Ovary (tissue), 9 donors: ENCODE data around the gene COMMD8. TPM values are rescaled to one million over a fixed set of nuclear protein-coding genes. Genes with fewer than 3 reads are reported as not detected.

Experiments
- DNase-seq, 5 donors: peaks; one replicate each; pipeline ENCODE4 v3.0.0-alpha.2; 2019 to 2020
- H3K27ac ChIP-seq, 2 donors: fragments of 200-600 bp; one replicate each; pipeline versions ENCODE4 v1.5.1 to v1.8.0; 2019 to 2022
- H3K27me3 ChIP-seq: fragments of 200-600 bp; one replicate; pipeline ENCODE4 v1.8.0; 2022
- H3K36me3 ChIP-seq: fragments of 200-600 bp; sonication (generic); one replicate; pipeline ENCODE4 v1.5.1; 2019
- H3K4me1 ChIP-seq: one replicate; pipeline ENCODE4 v1.8.1; 2013; ENCODE audit warnings: mild to moderate bottlenecking, moderate library complexity; ENCODE audit not compliant: insufficient read depth
- H3K4me3 ChIP-seq: fragments of 200-600 bp; sonication (generic); one replicate; pipeline ENCODE4 v1.5.1; 2017
- H3K9me3 ChIP-seq, 2 donors: fragments of 200-600 bp in 1 of 2; sonication (generic) in 1 of 2; one replicate each; pipeline versions ENCODE4 v1.5.1 to v1.8.1; 2013 to 2019; ENCODE audit warnings: mild to moderate bottlenecking in 1 of 2, moderate library complexity in 1 of 2
- EP300 ChIP-seq: sonication (generic); formaldehyde crosslinking; IDR thresholded peaks from one replicate; pipeline ENCODE4 v1.6.1; 2017; ENCODE audit warnings: antibody characterized with exemption
- POLR2A ChIP-seq: fragments of 450-650 bp; IDR thresholded peaks from one replicate; pipeline ENCODE4 v1.6.1; 2017; ENCODE audit warnings: antibody characterized with exemption, mild to moderate bottlenecking, moderate library complexity
- WGBS, 3 donors: extraction: QIAGEN DNeasy Blood & Tissue Kit in 1 of 3; methylation state at CpG; one replicate each; pipeline versions ENCODE4 v1.1.5 to v1.1.7; 2013 to 2017; 5-methylcytosine and 5-hydroxymethylcytosine counted together
- intact Hi-C, 4 donors: fragments of 100-400 bp; cut with DNase I; formaldehyde crosslinking; loops; one replicate each; pipeline versions ENCODE4 v1.11.0 to v1.15.1; 2022 to 2023
- polyA plus RNA-seq, 2 donors: library from polyadenylated mRNA; stranded (reverse); fragments of 200-250 nt in 1 of 2; fragments of 350-450 nt in 1 of 2; fragmentation: Illumina TruSeq in 1 of 2; extraction: RNeasy Lipid Tissue Mini Kit (QIAGEN cat#74804) in 1 of 2; gene quantifications; one replicate each; pipeline ENCODE4 v1.2.3, GENCODE V29; 2013 to 2014
- total RNA-seq, 7 donors: library from RNA; depleted of rRNA in 2 of 7; stranded (reverse); fragments of >200 nt in 2 of 7; fragmentation: NEBNext Ultra II Directional in 3 of 7; extraction: Animal tissue kit (Norgen Biotek cat#: 25700) in 3 of 7; gene quantifications; one replicate each; pipeline versions ENCODE4 v1.1.0 to v1.2.4, GENCODE V29; 2016 to 2023
- TF ChIP-seq, protein P1 (sequence below), 3 donors: fragments of 450-650 bp in 2 of 3; fragments of 200-600 bp in 1 of 3; IDR thresholded peaks; one replicate each; pipeline versions ENCODE4 v1.5.1 to v1.8.0; 2016 to 2022; ENCODE audit warnings: antibody characterized with exemption in 3 of 3, mild to moderate bottlenecking in 1 of 3
- donor health status: DM: no; HTN: no; CAD: no; lungs with moderate emphysema.
- donor health status: DM: no; HTN: no; CAD: no.
- donor health status: Bipolar disorder and iron deficiency.
- donor health status: DM: yes; HTN: yes; CAD: no.
- donor health status: DM: no; HTN: no; CAD: no.
- donor health status: DM: yes; HTN: yes; CAD: no.

The COMMD8 gene
- total and polyA plus RNA-seq, 9 donors = 6.5 to 13.2 (median 10.7) TPM

DNA sequence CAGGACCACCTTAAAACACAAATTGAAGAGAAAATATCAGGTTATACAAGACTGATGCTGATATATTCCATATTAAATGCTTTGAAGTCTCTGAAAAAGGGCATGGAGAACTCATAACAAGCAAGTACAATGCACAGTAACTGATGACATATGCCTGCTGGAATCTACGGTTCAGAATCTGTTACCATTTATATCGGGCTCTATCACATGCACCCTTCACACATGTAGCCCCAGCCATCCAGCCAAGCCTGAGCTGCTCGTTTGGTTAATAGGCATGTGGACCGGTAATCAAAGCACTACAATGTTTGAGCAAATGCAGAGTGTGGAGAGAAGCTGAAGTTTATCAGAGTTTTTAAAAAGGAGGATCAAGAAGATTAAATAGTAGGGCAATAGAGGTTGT lies 11.8 kb downstream of the COMMD8 start:
- H3K4me1 ChIP-seq = no peaks in the 10 kb centered on the region
- H3K27me3 ChIP-seq = no peaks in the 10 kb centered on the region
- no peak for DNase-seq
- 22 to 56% (median 31%) methylated on average over 4 of the region's 4 CpGs for WGBS, 3 donors
- no peak for TF ChIP-seq EP300
- no peak for TF ChIP-seq POLR2A
- TF ChIP-seq, protein P1, sequence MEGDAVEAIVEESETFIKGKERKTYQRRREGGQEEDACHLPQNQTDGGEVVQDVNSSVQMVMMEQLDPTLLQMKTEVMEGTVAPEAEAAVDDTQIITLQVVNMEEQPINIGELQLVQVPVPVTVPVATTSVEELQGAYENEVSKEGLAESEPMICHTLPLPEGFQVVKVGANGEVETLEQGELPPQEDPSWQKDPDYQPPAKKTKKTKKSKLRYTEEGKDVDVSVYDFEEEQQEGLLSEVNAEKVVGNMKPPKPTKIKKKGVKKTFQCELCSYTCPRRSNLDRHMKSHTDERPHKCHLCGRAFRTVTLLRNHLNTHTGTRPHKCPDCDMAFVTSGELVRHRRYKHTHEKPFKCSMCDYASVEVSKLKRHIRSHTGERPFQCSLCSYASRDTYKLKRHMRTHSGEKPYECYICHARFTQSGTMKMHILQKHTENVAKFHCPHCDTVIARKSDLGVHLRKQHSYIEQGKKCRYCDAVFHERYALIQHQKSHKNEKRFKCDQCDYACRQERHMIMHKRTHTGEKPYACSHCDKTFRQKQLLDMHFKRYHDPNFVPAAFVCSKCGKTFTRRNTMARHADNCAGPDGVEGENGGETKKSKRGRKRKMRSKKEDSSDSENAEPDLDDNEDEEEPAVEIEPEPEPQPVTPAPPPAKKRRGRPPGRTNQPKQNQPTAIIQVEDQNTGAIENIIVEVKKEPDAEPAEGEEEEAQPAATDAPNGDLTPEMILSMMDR (IDR thresholded peaks at IDR 0.05) = no peak
- intact Hi-C loops = no loop called here
- no peak overlapping the region for H3K27ac ChIP-seq
- no peaks in the 10 kb centered on the region for H3K36me3 ChIP-seq
- no peak overlapping the region for H3K4me3 ChIP-seq
- no peaks in the 10 kb centered on the region for H3K9me3 ChIP-seq

DNA sequence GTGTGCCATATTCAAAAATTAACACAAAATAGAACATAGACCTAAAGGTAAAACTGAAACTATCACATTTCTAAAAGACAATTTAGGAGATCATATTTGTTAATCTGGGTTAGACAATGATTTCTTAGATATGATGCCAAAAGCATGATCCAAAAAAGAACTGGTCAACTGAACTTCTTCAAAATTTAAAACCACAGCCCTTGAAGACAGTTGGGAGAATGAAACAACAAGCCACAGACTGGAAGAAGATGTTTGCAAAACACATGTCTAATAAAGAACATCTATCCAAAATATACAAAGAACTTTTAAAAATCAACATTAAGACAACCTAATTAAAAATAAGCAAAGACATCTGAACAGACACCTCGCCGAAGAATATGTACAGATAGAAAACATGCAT lies 19.5 kb downstream of the COMMD8 start:
- no peak for TF ChIP-seq EP300
- TF ChIP-seq POLR2A = no peak
- TF ChIP-seq, protein P1 (IDR thresholded peaks at IDR 0.05) = no peak
- H3K27me3 ChIP-seq = no peaks in the 10 kb centered on the region
- intact Hi-C loops = no loop called here
- H3K27ac ChIP-seq = no peak overlapping the region
- WGBS, 3 donors = 62 to 80% (median 76%) methylated on average over 2 of the region's 2 CpGs
- no peaks in the 10 kb centered on the region for H3K9me3 ChIP-seq
- no peaks in the 10 kb centered on the region for H3K36me3 ChIP-seq
- no peak for DNase-seq
- H3K4me1 ChIP-seq = no peaks in the 10 kb centered on the region
- H3K4me3 ChIP-seq = no peak overlapping the region

DNA sequence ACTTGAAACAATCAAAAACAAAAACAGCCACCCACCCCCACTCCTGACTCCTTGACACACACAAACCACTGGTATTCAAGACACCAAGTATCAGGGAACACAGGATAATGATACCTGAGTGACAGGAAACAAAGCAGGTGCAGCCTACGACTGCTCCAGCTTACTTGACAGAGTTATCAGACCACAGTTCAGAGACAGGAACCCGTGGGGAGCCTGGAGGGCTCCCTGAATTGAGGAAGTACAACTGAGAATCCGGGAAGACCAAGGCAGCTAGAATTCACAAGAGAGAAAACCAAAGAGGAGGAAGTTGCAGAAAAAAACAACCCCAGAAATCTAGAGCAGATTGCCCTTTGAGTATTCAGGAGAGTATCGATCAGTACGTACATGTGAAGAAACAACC lies 20.5 kb downstream of the COMMD8 start:
- Histone ChIP-seq H3K4me3 (no peak overlapping the region), H3K27ac (no peak overlapping the region), H3K36me3 (no peaks in the 10 kb centered on the region), H3K27me3 (no peaks in the 10 kb centered on the region), H3K9me3 (no peaks in the 10 kb centered on the region), H3K4me1 (no peaks in the 10 kb centered on the region)
- DNase-seq = no peak
- intact Hi-C loops = no loop called here
- TF ChIP-seq EP300 (no peak), POLR2A (no peak)
- TF ChIP-seq, protein P1 (IDR thresholded peaks at IDR 0.05) = no peak
- 85 to 88% (median 87%) methylated on average over 5 of the region's 5 CpGs for WGBS, 3 donors

DNA sequence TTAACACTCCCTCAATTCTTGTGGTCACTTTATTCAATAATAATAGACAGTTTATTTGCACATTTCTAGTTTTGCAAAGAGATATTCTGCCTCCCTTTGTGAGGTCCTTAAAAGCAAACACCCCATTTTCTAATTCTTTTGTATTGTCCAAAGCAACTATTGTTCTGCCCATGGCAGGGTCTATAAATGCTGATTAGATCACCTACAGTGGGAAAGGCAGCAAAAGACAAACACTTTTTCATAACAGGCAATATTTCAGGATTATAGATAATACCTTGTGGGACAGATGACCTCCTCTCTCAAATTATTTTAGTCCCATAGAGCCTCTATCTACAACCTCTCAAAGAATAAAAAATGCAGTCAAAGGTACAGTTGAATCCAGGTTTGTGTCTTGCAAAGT lies 28.6 kb downstream of the COMMD8 start:
- H3K27ac ChIP-seq = no peak overlapping the region
- intact Hi-C loops = no loop called here
- no peaks in the 10 kb centered on the region for H3K36me3 ChIP-seq
- no peak overlapping the region for H3K4me3 ChIP-seq
- DNase-seq = no peak
- TF ChIP-seq POLR2A = no peak
- TF ChIP-seq, protein P1 (IDR thresholded peaks at IDR 0.05) = no peak
- no peak for TF ChIP-seq EP300
- H3K9me3 ChIP-seq = no peaks in the 10 kb centered on the region
- no peaks in the 10 kb centered on the region for H3K27me3 ChIP-seq
- H3K4me1 ChIP-seq = no peaks in the 10 kb centered on the region

DNA sequence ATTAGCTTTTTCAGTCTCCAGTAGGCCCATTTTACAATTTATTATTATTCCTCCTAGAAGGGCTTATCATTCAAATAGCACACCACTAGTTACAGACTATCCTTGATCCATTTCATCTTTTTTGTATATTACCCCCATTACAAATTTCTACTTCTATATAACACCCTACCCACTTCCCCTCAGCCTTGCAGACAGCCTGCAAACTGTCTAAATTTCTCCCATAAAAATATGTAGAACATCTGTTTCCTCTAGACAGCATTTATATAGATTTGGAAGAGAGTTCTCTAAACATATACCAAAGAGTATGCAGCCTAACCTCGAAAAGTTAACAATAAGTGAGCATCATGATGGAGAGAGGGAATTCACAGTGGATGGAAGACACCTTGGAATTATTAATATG lies 30.8 kb downstream of the COMMD8 start:
- DNase-seq = no peak
- WGBS, 3 donors = 84 to 94% (median 89%) methylated on average over 1 of the region's 1 CpG
- Histone ChIP-seq H3K9me3 (no peaks in the 10 kb centered on the region), H3K4me3 (no peak overlapping the region), H3K4me1 (no peaks in the 10 kb centered on the region), H3K27ac (no peak overlapping the region), H3K36me3 (no peaks in the 10 kb centered on the region), H3K27me3 (no peaks in the 10 kb centered on the region)
- intact Hi-C loops = no loop called here
- TF ChIP-seq POLR2A = no peak
- TF ChIP-seq EP300 = no peak
